Breast epithelium (tissue), 4 donors: ENCODE measurements around the gene SEPTIN11. TPM values are rescaled to one million over a fixed set of nuclear protein-coding genes. Genes with fewer than 3 reads are reported as not detected.

Experiments used
- DNase-seq, 2 donors: peaks; one replicate each; pipeline ENCODE4 v3.0.0-alpha.2; 2019; ENCODE audit warnings: low spot score in 2 of 2
- H3K27ac ChIP-seq, 2 donors: fragments of 200-600 bp; sonication (generic) in 1 of 2; one replicate each; pipeline ENCODE4 v1.5.1; 2016 to 2019; ENCODE audit warnings: mild to moderate bottlenecking in 1 of 2
- H3K27me3 ChIP-seq, 2 donors: fragments of 200-600 bp; sonication (generic) in 1 of 2; one replicate each; pipeline versions ENCODE4 v1.5.1 to v1.6.0; 2017 to 2019; ENCODE audit warnings: control low read depth in 1 of 2, mild to moderate bottlenecking in 1 of 2
- H3K36me3 ChIP-seq: fragments of 200-600 bp; one replicate; pipeline ENCODE4 v1.5.1; 2019
- H3K4me1 ChIP-seq, 2 donors: fragments of 200-600 bp; sonication (generic); one replicate each; pipeline ENCODE4 v1.5.1; 2016 to 2019; ENCODE audit warnings: control low read depth in 1 of 2
- H3K4me3 ChIP-seq, 3 donors: fragments of 200-600 bp; sonication (generic); 1 replicate in 2 of 3; 2 replicates in 1 of 3; pipeline ENCODE4 v1.5.1; 2016 to 2019; ENCODE audit warnings: mild to moderate bottlenecking in 3 of 3, moderate library complexity in 2 of 3
- H3K9me3 ChIP-seq, 2 donors: fragments of 200-600 bp; sonication (generic) in 1 of 2; one replicate each; pipeline ENCODE4 v1.5.1; 2016 to 2019; ENCODE audit warnings: control low read depth in 1 of 2
- CTCF ChIP-seq, 3 donors: fragments of 450-650 bp; IDR thresholded peaks; one replicate each; pipeline ENCODE4 v1.5.1; 2016 to 2017; ENCODE audit warnings: antibody characterized with exemption in 3 of 3, mild to moderate bottlenecking in 3 of 3, moderate library complexity in 3 of 3
- POLR2A ChIP-seq: fragments of 450-650 bp; IDR thresholded peaks from one replicate; pipeline ENCODE4 v1.6.1; 2016; ENCODE audit warnings: antibody characterized with exemption, mild to moderate bottlenecking, moderate library complexity
- POLR2AphosphoS5 ChIP-seq, 3 donors: sonication (generic); formaldehyde crosslinking; IDR thresholded peaks; one replicate each; pipeline ENCODE4 v1.6.1; 2017; ENCODE audit warnings: antibody characterized with exemption in 3 of 3
- intact Hi-C: fragments of 100-400 bp; cut with DNase I; formaldehyde crosslinking; loops from one replicate; pipeline ENCODE4 v1.15.1; 2023; ENCODE audit warnings: low total_unique reads
- total RNA-seq, 3 donors: library from RNA; depleted of rRNA; stranded (reverse); fragments of >200 nt; gene quantifications; one replicate each; pipeline ENCODE4 v1.1.0, GENCODE V29; 2016

SEPTIN11 gene
- total RNA-seq, 3 donors from 2014 or later, result 78.6 to 362 (median 329) TPM

GRCh38 chr4:76964769-76965168, 15.2 kb downstream of the SEPTIN11 start:
- Histone ChIP-seq H3K36me3 (no peaks in the 10 kb centered on the region), H3K9me3 (no peaks in the 10 kb centered on the region), H3K27me3 (no peaks in the 10 kb centered on the region), H3K4me3 (no peak overlapping the region), H3K27ac (no peak overlapping the region), H3K4me1 (no peaks in the 10 kb centered on the region)
- TF ChIP-seq POLR2A (no peak), POLR2AphosphoS5 (IDR thresholded peaks at IDR 0.05) (no peak), CTCF (IDR thresholded peaks at IDR 0.05) (no peak)
- intact Hi-C loops, result no loop called here
- DNase-seq, result no peak

GRCh38 chr4:76965866-76966579, 16.5 kb downstream of the SEPTIN11 start:
- no peak for DNase-seq
- TF ChIP-seq CTCF (IDR thresholded peaks at IDR 0.05) (no peak), POLR2AphosphoS5 (IDR thresholded peaks at IDR 0.05) (no peak), POLR2A (no peak)
- no peaks in the 10 kb centered on the region for H3K27me3 ChIP-seq
- H3K4me3 ChIP-seq, result no peak overlapping the region
- H3K36me3 ChIP-seq, result no peaks in the 10 kb centered on the region
- H3K27ac ChIP-seq, result no peak overlapping the region
- no peaks in the 10 kb centered on the region for H3K4me1 ChIP-seq
- H3K9me3 ChIP-seq, result no peaks in the 10 kb centered on the region
- intact Hi-C loops, result no loop called here

- H3K27ac ChIP-seq, result peak overlapping the region in 1 of 2 donors; percentile 34
- no peaks in the 10 kb centered on the region for H3K9me3 ChIP-seq
- no peaks in the 10 kb centered on the region for H3K4me1 ChIP-seq
- no peak overlapping the region for H3K4me3 ChIP-seq
- intact Hi-C loops, result no loop called here
- no peaks in the 10 kb centered on the region for H3K36me3 ChIP-seq
- DNase-seq, result no peak
- TF ChIP-seq POLR2A (no peak), POLR2AphosphoS5 (IDR thresholded peaks at IDR 0.05) (no peak), CTCF (IDR thresholded peaks at IDR 0.05) (no peak)
- H3K27me3 ChIP-seq, result no peaks in the 10 kb centered on the region
These were observed 19.4 kb downstream of the SEPTIN11 start for GRCh38 chr4:76968937-76969336.

- no peak for DNase-seq
- TF ChIP-seq CTCF (IDR thresholded peaks at IDR 0.05) (no peak), POLR2A (no peak), POLR2AphosphoS5 (IDR thresholded peaks at IDR 0.05) (no peak)
These were observed 19.9 kb downstream of the SEPTIN11 start for GRCh38 chr4:76969495-76969894.

GRCh38 chr4:76969941-76970529, 20.5 kb downstream of the SEPTIN11 start:
- intact Hi-C loops, result loop anchor here (5.0 kb wide), 1 partner anchor 403 kb away; no protein-coding TSS in a partner anchor
- Histone ChIP-seq H3K27me3 (no peaks in the 10 kb centered on the region), H3K4me1 (no peaks in the 10 kb centered on the region), H3K36me3 (no peaks in the 10 kb centered on the region), H3K4me3 (no peak overlapping the region), H3K27ac (no peak overlapping the region), H3K9me3 (no peaks in the 10 kb centered on the region)
- DNase-seq, result no peak
- no peak for TF ChIP-seq POLR2AphosphoS5 (IDR thresholded peaks at IDR 0.05)
- no peak for TF ChIP-seq POLR2A
- no peak for TF ChIP-seq CTCF (IDR thresholded peaks at IDR 0.05)

More at GRCh38 chr4:76969495-76969894, 19.9 kb downstream of the SEPTIN11 start:
- Histone ChIP-seq H3K27me3 (no peaks in the 10 kb centered on the region), H3K27ac (no peak overlapping the region), H3K9me3 (no peaks in the 10 kb centered on the region), H3K4me1 (no peaks in the 10 kb centered on the region), H3K4me3 (no peak overlapping the region), H3K36me3 (no peaks in the 10 kb centered on the region)
- intact Hi-C loops, result no loop called here
